GM23248 (cell line): ENCODE results near the gene FBXW11.

Source experiments
- EZH2 ChIP-seq: fragments of 200-600 bp; sonication (generic); IDR thresholded peaks from 2 replicates; pipeline ENCODE4 v1.6.1; 2018; ENCODE audit warnings: antibody characterized with exemption, mild to moderate bottlenecking; ENCODE audit not compliant: insufficient read depth, poor library complexity, severe bottlenecking
- EZH2phosphoT487 ChIP-seq: fragments of 200-600 bp; sonication (generic); IDR thresholded peaks from 2 replicates; pipeline ENCODE4 v1.6.1; 2018; ENCODE audit warnings: antibody characterized with exemption, moderate library complexity, mild to moderate bottlenecking, low read depth; ENCODE audit not compliant: insufficient read depth

GRCh38 chr5:172051643-172052339 is 45.4 kb upstream of the FBXW11 start:
- TF ChIP-seq EZH2 = no peak
- TF ChIP-seq EZH2phosphoT487 = no peak
